Embryonic facial prominence (tissue), 1 donor: ENCODE measurements around the gene MYO1D.

ENCODE experiments used
- DNase-seq: peaks from one replicate; pipeline ENCODE4 v3.0.0-alpha.2; 2016; ENCODE audit errors: extremely low spot score

The MYO1D gene

DNA sequence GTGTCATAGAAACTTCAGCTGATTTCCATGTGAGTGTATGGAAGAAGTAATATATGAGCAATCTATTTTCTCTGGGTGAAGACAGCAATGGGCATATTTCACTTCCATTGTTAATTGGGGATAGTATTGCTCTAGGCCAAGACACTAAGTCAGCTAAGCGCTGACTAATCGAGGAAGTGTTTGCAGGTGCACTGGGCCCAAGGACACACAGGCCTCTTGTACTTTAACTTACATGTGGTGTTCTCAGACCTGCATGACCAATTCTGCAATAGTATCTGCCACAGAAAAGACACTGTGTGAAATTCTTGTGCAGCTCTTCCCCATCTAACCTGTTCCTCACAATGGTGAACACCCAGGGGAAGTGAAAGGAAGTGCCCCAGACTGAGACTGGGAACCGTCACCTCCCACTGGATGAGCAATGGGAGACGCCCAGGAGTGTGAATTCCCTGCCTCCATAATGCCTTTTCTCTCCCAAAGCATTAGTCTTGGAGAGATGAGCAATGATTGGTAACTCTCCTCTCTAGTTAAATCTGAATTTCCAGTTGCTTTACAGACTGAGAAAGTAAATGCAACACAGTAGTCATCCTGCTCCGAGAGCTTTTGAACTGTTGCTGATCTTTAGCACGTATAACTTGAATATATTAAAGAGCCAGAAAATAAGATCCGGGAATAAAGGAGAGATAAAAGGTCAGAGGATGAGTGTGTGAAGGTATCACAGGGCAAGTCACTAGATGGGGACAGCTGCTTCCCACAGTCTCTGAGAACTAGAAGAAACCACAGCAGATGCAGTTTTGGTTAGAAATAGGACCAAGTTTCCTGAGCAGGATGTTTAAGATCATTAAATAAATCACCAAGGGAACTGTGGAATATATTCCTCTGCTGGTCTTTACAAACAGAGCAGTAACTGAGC lies 307.5 kb downstream of the MYO1D start:
- no peak for DNase-seq

DNA sequence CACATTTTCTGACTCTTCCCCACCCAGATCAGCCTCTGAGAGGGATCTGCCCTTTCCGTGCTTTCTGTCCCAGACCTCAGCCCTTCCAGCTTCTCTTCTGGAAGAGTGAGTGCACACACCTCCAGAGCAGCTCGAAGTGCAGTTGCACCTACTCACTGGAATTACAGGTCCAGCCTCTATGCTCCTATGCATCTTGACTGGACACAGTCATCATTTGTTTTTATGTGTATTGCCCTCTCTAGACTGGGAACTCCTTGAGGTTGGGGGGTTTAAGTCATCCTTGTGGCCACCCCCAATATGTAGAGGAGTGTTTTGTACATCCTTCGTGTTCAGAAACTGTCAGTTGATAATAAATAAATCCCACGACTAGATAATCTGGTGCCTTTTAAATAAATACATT lies 308.2 kb downstream of the MYO1D start:
- no peak for DNase-seq

DNA sequence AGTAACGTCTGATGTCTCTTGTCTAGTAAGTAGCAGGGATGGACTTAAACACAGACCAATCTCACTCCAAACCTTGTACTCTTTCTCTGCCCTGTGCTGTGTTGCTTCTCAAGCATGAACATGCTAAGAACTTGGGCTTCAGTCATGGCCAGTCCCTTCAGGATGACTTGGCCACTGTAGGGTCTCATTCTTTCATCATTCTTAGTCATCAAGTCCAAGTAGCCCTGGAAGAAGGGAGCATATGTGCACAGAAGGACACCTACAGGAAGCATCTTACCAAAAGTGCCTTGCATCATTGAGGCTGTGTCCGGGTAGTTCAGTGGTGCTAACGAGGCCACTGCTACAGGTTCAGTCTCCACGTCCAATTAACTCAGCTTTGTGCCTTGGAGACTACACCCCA lies 309.4 kb downstream of the MYO1D start:
- DNase-seq: no peak

DNA sequence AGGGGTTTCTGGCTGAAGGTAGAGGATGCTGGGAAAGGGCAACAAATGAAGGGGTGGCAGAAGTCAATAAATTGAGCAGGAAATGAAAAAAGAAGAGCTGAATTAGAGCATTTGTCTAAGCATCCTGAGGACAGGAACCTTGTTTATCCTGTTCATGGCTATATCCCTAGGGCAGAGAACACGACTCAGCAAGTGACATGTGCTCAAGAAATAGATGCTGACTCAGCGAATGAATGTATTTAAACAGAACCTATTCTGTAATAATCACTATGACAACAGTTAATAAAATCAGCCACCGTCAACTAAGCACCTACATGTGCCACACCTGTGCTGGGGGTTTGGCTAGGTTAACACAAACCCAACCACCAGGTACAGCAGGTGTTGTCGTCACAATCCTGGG lies 309.8 kb downstream of the MYO1D start:
- no peak for DNase-seq

DNA sequence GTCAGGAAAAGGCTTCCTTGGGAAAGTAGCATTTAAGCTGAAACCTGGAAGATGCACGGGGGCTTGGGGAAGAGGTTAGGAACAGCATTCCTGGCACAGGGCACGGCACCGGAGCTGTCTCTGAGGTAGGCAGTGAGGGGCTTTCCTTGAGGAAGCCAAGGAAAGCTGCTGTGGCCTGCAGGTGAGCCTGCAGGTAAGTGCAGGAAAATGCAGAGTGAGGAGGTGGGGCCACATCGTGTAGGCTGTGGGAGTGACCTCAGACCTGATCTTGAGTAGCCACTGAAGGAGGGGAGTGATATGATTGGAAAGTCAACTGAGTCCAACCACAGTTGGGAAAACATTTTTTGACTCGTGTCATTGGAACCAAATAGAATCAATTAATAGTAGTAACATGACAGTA lies 310.6 kb downstream of the MYO1D start:
- no peak for DNase-seq

DNA sequence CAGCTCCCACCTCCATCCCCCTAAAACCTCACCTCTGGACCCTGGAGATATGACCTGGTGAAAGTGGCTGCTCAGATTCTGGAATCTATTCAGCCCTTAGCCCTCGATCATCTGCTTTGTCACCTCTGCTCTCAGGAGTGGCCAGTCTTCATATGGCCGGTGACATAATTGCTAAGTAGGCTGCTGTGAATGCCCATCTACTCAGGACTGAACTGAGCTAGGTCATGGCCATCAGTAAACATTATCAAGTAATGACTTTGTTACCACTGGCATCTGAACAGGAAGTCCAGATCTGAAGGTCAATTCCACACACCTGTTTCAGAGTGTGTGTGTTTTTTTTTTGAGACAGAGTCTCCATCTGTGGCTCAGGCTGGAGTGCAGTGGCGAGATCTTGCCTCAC lies 311.5 kb downstream of the MYO1D start:
- DNase-seq: no peak

DNA sequence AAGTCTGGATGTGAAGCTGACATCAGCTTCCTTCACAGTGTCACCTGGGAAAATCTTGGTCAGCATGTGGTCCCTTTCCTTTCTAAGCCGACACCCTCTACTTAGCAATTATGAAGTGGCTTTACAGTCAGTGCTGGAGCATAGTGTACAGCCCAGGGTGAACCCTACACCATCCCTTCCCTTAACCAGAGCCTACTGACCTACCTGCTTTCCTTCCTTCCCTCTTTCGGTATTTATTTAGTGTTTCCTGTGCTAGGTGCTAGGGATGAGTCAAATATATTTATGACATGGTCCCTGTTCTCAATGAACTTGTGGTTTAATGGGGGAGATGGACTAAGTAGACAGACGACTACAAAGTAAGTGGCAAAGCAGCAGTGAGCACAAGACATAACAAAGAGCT lies 312.6 kb downstream of the MYO1D start:
- no peak for DNase-seq

DNA sequence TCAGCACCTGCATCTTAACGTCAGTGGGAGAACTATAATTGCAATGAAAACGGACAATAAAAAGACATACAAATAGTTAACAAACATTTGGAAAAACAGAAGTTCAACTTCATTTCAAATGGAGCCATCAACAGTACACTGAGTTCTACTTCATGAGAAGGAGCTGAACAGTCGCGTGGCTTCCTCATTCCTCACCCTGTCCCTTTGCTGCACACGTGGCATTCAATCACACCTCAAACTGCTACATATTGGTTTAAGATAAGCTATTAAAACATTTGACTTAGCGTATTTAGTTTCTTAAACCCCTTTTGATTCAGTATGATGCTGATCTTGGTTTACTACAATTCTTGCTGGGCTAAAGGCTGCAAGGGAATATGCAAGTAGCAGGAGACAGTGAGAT lies 313.3 kb downstream of the MYO1D start:
- no peak for DNase-seq

DNA sequence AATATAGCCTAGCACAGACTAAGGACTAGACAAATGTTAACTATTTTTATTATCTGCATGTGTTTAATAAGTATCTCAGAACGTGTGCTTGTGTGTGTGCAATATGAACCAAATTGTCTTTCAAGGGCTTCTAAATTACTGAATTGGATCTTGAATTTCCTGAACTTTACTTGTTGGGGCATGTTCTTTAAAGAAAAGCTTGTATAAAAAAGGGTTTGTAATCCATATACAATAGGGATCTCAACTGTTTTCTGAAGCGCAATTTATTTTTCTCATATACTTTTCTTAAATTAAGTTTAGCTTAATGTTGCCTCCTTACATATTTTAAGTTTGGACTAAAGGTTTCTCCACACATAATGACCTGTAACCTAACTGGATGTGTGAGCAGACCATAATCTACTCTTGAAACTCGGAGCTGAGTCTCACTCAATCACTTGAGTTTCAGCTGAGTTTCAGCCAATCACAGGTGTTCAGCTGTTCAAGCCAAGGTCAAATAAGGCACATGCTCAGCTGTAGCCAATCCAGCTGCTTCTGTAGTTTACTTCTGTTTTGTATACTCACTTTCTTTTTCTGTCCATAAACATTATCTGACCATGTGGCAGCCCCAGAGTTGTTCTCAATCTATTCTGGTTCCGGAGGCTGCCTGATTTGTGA lies 317.8 kb downstream of the MYO1D start:
- DNase-seq: no peak

DNA sequence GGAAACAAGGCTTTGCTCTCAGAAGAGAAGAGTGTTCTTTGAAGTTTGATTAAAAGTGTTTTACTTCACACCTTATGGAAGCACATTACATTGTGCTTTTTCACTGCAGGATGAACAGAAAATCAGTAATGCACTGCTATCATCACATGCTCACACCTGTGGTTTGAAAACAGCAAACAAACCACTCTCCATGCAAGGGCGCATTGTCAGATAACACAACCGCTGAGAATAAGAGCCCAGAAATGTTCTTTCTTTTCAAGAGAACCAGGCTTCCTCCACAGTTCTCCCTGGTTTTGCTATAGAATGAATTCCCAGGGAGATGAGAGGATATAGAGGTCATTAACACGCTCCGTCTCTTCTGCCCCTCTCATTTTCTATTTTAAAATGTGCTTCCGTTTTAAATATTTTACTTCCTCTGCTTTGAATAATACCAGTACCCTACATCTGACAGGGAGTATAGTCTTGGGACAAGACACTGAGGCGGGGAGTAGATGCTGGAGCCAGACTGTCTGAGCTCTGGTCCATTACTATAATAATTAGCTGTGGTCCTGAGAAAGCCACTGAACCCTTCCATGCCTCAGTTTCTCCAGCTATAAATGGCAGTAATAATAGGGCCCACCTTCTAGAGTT lies 318.5 kb downstream of the MYO1D start:
- DNase-seq: no peak

DNA sequence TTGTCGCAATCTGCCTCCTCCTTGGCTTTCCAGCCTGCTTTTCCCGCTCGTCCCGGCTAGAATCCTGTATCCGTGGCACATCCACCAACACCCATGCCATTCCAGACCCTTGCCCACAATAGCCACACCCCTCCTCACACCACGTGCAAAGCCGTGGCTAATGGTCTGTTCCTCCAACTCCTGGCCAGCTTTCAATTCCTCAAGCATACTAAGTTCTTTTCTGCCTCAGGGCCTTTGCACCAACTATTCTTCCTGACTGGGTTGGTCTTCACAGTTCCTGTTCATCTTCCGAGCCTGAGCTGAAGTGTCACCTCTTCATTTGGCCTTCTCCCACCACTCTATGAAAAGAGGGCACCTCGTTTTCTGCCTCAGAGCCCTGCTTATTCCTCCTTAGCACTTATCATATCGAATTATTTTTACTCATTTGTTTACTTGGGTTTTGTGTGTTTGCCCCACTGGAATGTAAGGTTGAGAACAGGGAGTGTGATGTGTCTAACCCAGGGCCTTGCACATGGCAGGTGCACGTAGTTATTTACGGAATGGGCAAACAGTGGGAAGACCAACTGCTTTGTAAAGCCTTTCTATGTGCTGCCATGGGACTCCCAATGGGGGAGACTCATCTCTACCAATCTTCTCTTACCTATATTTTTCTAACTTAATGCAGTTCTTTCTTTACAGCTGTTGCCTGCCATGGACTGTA lies 321.2 kb downstream of the MYO1D start:
- DNase-seq: no peak

DNA sequence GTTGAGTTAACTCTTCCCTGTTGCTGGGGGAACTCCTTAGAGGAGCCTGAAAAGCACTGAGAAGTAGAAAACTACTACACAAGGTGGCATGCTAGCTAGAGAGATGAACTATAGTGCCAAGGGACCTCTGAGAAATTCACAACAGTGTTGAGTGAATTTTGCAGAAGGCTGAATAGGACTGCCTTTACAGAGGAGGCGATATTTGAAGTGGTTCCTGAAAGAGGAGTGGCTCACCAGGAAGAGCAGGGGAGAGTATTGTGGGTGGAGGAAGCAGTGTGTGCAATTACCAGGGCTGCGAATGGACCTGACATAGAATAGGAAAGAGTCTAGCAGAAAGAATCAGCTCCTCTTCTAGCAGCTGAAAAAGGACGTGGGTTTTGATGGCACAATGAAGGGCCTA lies 323.8 kb downstream of the MYO1D start:
- no peak for DNase-seq

DNA sequence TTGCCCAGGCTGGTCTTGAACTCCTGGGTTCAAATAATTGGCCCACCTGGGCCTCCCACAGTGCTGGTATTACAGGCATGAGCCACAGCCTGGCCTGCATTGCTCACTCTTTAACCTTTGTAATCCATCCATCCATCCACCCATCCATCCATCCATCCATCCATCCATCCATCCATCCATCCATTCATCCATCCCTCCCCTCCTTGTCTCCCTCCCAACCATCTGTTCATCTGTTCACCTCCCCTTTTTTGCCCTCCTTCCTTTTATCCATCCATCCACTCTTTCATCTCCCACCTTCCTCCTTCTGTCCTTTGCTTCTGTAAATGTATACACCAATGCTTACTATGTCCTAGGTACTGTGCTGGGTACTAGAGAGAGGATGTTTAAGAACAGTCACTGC lies 324.6 kb downstream of the MYO1D start:
- no peak for DNase-seq

DNA sequence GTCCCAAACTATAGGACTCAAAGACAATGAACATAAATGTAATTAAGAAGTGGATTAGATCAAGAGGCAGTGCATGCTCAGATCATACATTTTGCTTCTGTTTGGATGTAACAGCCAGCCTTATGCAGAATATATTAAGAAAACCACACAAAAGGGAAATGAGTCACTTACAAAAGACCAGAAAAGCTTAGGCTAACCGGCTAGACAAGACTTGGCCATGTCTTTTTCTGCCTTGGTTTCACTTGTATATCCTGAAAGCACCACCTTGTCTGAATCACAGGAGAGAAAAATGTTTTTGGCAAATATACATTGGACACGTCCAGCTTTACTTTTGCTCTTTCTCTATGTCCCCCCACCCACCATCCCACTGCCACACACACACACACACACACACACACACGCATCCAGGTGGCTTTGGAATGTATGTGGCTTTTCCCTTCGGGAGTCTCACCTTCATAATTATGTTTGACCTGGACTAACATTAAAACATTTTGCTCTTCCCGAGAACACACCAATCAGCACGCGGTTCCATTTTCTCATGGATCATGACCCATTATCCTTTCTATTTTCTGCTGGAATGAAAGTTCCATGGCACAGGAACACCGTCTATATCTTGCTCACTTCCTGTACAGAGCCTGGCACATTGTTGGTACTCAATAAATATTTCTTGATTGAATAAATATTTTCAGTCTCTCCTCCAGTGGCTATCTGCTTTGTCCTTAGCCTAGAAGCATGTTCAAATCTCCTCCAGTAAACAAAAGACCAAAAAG lies 325.6 kb downstream of the MYO1D start:
- no peak for DNase-seq

DNA sequence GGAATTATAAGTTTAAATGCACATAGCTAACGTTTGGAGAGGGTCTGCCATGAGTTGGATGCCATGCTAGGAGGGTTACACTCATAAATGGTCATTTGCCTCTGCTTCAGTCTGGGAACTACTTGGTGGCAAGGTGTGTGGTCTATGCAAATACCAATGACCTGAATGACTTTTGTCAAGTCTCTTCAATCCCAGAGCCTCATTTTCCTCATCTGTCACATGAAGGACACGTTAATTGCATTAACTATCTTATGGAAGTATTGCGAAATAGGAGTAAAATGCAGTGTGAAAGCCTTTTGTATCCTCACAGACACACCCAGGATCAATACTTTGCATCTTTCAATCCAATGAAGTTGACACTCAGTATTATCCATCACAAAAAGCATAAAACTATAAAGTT lies 327.4 kb downstream of the MYO1D start:
- no peak for DNase-seq

DNA sequence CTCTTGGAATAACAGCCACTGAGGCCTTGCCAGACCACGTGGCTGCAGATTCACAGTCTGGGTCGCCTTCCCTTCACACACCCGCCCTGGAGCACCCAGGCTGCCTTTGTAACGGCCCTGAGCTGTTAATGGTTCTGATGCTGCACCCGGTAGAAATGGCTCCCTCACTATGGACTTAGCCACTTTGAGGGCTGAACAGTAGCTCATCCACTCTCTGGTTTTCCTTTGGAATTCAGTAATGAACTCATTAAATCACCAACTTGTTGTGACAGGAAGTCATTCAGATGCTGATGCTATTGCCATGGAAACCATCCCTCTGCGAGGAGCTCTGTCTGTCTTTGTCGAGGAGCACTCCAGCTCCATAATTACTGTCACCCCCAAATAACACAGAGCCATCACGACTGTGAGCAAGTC lies 330.9 kb downstream of the MYO1D start:
- DNase-seq: no peak

DNA sequence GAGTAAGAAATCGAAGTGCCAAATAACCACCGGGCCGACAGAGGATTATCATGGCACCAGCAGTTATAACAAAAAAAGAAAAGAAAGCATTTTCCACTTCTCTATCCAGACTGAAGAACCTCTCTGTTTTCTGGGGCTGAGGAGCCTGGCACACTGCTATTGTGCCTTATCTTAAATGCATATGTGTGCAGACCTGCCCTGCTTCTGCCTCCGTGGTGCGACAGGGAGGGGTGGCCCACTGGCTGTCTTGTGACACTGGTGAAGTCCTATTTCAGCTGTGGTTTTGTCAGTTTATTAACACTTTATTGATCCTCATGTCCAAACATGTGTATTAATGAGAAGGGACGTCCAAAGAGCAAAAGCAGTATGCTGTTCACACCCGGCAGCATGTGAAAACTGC lies 334.7 kb downstream of the MYO1D start:
- DNase-seq: no peak

DNA sequence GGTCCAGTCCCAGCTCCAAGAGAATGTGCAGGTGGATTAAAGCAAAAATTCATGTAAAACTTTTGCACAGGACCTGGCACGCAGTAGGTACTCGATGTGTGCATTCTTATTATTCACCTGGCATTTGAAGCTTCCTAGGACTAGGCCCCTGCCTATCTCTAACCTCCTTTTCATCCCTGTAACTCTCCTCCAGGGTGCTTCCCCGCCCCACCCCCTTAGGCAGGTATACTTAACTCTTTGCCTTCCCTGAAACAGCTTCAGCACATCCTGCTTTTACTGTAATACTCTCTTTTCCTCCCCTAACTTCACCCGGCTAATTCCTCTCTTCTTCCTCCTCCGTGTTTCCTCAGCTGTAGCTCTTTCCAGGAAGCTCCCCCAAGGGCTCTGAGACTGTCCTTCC lies 335.3 kb downstream of the MYO1D start:
- no peak for DNase-seq

DNA sequence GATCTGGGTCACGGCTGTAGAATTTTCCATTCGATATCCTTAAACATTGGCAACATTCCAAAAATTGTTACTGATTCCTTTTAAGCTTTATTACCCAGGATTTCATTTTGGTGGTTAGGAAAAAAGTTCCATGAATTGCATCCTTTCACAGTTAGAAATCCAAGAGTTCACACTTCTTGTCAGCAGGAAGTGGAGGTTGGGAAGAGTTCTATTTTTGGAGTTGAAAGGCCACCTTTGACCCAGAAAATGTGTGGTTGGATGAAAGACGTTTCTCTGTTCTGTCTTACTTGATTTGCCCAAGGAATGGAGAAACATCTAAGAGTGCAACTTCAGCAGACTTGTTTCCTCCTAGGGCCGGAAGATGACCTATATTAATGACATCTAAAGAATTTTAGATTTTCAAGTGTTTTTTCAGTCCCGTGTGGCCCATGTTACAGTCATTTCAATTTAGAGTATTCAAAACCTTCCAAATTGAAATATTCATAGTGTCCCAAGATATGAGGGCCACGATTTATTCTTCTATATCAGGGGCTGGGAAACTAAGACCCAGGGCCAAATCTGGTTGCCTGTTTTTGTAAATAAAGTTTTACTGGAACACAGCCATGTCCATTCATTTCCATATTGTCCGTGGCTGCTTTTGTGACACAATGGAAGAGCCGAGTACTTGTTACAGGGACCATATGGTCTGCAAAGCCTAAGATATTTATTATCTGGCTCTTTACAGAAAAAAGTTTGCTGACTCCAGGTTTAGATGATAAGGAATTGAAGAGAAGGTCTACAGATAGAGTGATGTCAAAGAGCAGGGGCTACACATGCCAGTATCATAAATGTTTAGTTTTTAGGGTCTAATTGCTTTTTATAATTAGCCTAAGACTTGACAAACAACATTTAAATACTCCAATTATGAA lies 339.9 kb downstream of the MYO1D start:
- DNase-seq: no peak

DNA sequence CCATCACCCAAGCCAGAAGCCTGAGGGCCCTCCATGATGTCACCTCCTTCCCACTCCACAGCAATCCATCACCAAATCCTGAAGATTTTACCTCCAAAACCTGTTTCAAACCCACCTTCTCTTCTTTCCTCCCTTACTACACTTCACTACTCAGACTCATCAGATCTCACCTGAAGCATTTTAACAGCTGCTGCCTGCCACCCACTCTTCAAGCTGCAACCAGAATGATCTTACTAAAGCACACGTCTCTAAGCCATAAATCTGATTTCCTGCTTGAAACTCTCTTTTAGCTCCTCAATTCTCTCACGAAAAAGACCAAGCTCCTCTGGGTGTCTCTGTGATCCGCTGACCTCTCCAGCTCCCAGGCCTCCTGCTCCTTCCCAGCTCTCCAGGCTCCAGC lies 343.6 kb downstream of the MYO1D start:
- no peak for DNase-seq

DNA sequence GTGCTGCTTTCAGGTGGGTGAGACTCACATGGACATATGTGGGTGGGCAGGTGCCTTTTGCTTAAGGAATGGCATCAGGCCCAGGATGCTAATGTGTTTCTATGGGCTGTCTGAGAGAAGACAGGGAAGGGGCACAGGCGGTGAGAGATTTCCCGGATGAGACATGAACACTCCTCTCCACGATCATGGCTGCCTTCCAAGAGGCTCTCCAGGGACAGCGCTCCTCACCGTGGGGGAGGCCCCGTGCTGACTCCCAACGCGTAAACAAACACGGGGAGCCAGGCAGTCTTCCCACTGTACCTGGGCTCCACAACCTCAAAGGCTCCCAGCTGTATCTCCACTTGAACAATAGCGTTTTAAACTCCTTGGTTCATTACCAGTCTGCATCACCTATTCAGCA lies 347.3 kb downstream of the MYO1D start:
- DNase-seq: no peak
